DMS153 treated with DMSO at 0.1 percent for 48 hours (cell line): Measurements from ENCODE around the gene PRSS16.
"Not testable (repeated sequence)": the region's sequence is repeated elsewhere in the genome, so short reads cannot be mapped to it uniquely, and the experiment has no call there.

ENCODE experiments used
- DNase-seq: peaks from one replicate; lab custom pipeline; 2025; ENCODE audit not compliant: unreplicated experiment; lab: John Stamatoyannopoulos, UW

The PRSS16 gene

GRCh38 chr6:27241443-27241842 is 6.1 kb upstream of the PRSS16 start:
- no peak for DNase-seq

- DNase-seq = no peak
Measured at GRCh38 chr6:27242589-27243265, 4.8 kb upstream of the PRSS16 start.

GRCh38 chr6:27248783-27249182 is 1.3 kb downstream of the PRSS16 start:
- DNase-seq = no peak

- no peak for DNase-seq
Measured at GRCh38 chr6:27250277-27251111, 3.0 kb downstream of the PRSS16 start.

GRCh38 chr6:27251112-27251605 is 3.7 kb downstream of the PRSS16 start:
- peak; percentile 91 for DNase-seq

- peak; percentile 77 for DNase-seq
Measured at GRCh38 chr6:27251606-27252251, 4.2 kb downstream of the PRSS16 start.

GRCh38 chr6:27254566-27254965 is 7.1 kb downstream of the PRSS16 start:
- no peak for DNase-seq

- DNase-seq = no peak
Measured at GRCh38 chr6:27255866-27256265, 8.4 kb downstream of the PRSS16 start.

- no peak for DNase-seq
Measured at GRCh38 chr6:27260369-27260768, 12.9 kb downstream of the PRSS16 start.

- DNase-seq = no peak
Measured at GRCh38 chr6:27260836-27261375, 13.4 kb downstream of the PRSS16 start.

- DNase-seq = no peak
Measured at GRCh38 chr6:27263886-27264285, 16.4 kb downstream of the PRSS16 start.

GRCh38 chr6:27267003-27267402 is 19.5 kb downstream of the PRSS16 start:
- not testable (repeated sequence) for DNase-seq

GRCh38 chr6:27267857-27268434 is 20.4 kb downstream of the PRSS16 start:
- no peak for DNase-seq

- no peak for DNase-seq
Measured at GRCh38 chr6:27268803-27269202, 21.3 kb downstream of the PRSS16 start.

- no peak for DNase-seq
Measured at GRCh38 chr6:27273783-27274182, 26.3 kb downstream of the PRSS16 start.

- DNase-seq = no peak
Measured at GRCh38 chr6:27275025-27275956, 27.8 kb downstream of the PRSS16 start.

GRCh38 chr6:27279513-27280063 is 32.1 kb downstream of the PRSS16 start:
- DNase-seq = no peak

- DNase-seq = no peak
Measured at GRCh38 chr6:27280064-27280539, 32.6 kb downstream of the PRSS16 start.

- DNase-seq = no peak
Measured at GRCh38 chr6:27280540-27281000, 33.1 kb downstream of the PRSS16 start.
